Chondrocyte (in vitro differentiated cells): Measurements from ENCODE around the gene GPSM1. TPM values are rescaled to one million over a fixed set of nuclear protein-coding genes. Genes with fewer than 3 reads are reported as not detected.

ENCODE experiments used
- DNase-seq: peaks from one replicate; pipeline ENCODE4 v3.0.0; 2021; ENCODE audit warnings: mixed read lengths, low spot score
- H3K27ac Mint-ChIP-seq: one replicate; pipeline ENCODE4 v1.8.0; 2021; ENCODE audit warnings: mild to moderate bottlenecking, moderate library complexity, mixed read lengths; ENCODE audit not compliant: unreplicated experiment
- H3K27me3 Mint-ChIP-seq: 2 replicates; pipeline ENCODE4 v1.8.0; 2021; ENCODE audit warnings: low read depth, mixed read lengths
- H3K36me3 Mint-ChIP-seq: 2 replicates; pipeline ENCODE4 v1.8.0; 2021; ENCODE audit warnings: low read depth, mixed read lengths
- H3K4me1 Mint-ChIP-seq: 2 replicates; pipeline ENCODE4 v1.8.0; 2021; ENCODE audit warnings: low read depth, mild to moderate bottlenecking, mixed read lengths
- H3K4me3 Mint-ChIP-seq: one replicate; pipeline ENCODE4 v1.8.0; 2021; ENCODE audit warnings: mild to moderate bottlenecking, moderate library complexity, mixed read lengths; ENCODE audit not compliant: unreplicated experiment
- H3K9me3 Mint-ChIP-seq: 2 replicates; pipeline ENCODE4 v1.8.0; 2021; ENCODE audit warnings: low read depth, mixed read lengths
- CTCF ChIP-seq: fragments of 200-600 bp; sonication (generic); IDR thresholded peaks from 2 replicates; pipeline ENCODE4 v1.5.0; 2021; ENCODE audit warnings: antibody characterized with exemption, mild to moderate bottlenecking, moderate library complexity
- total RNA-seq: library from RNA; stranded (reverse); gene quantifications from 3 replicates; pipeline ENCODE4 v1.2.1, GENCODE V29; 2021

Gene GPSM1
- total RNA-seq, 1 donor from 2014 or later = 40.0 TPM

GRCh38 chr9:136389396-136389795 is 62.1 kb downstream of the GPSM1 start:
- H3K9me3 Mint-ChIP-seq = no peaks in the 10 kb centered on the region
- DNase-seq = no peak
- TF ChIP-seq CTCF = no peak
- no peak overlapping the region for H3K27ac Mint-ChIP-seq
- H3K36me3 Mint-ChIP-seq = peaks cover 29% of the 10 kb centered on the region
- no peak overlapping the region for H3K4me3 Mint-ChIP-seq
- no peaks in the 10 kb centered on the region for H3K27me3 Mint-ChIP-seq
- H3K4me1 Mint-ChIP-seq = no peaks in the 10 kb centered on the region

GRCh38 chr9:136391737-136392537 is 64.6 kb downstream of the GPSM1 start:
- no peak overlapping the region for H3K4me3 Mint-ChIP-seq
- DNase-seq = no peak
- no peaks in the 10 kb centered on the region for H3K27me3 Mint-ChIP-seq
- H3K36me3 Mint-ChIP-seq = peaks cover 27% of the 10 kb centered on the region
- no peak for TF ChIP-seq CTCF
- H3K4me1 Mint-ChIP-seq = no peaks in the 10 kb centered on the region
- H3K27ac Mint-ChIP-seq = no peak overlapping the region
- H3K9me3 Mint-ChIP-seq = no peaks in the 10 kb centered on the region

- peaks cover 22% of the 10 kb centered on the region for H3K36me3 Mint-ChIP-seq
- no peak overlapping the region for H3K4me3 Mint-ChIP-seq
- H3K4me1 Mint-ChIP-seq = no peaks in the 10 kb centered on the region
- DNase-seq = no peak
- no peaks in the 10 kb centered on the region for H3K27me3 Mint-ChIP-seq
- H3K27ac Mint-ChIP-seq = no peak overlapping the region
- TF ChIP-seq CTCF = no peak
- no peaks in the 10 kb centered on the region for H3K9me3 Mint-ChIP-seq
Observed at GRCh38 chr9:136392538-136393449, 65.5 kb downstream of the GPSM1 start.

- DNase-seq = no peak
- Mint-ChIP-seq H3K4me1 (peaks cover 5% of the 10 kb centered on the region), H3K27ac (no peak overlapping the region), H3K36me3 (peaks cover 19% of the 10 kb centered on the region), H3K4me3 (no peak overlapping the region), H3K27me3 (no peaks in the 10 kb centered on the region), H3K9me3 (no peaks in the 10 kb centered on the region)
- no peak for TF ChIP-seq CTCF
Observed at GRCh38 chr9:136393531-136393930, 66.2 kb downstream of the GPSM1 start.

- no peak for DNase-seq
- no peaks in the 10 kb centered on the region for H3K27me3 Mint-ChIP-seq
- no peak overlapping the region for H3K4me3 Mint-ChIP-seq
- peaks cover 13% of the 10 kb centered on the region for H3K4me1 Mint-ChIP-seq
- no peak for TF ChIP-seq CTCF
- no peak overlapping the region for H3K27ac Mint-ChIP-seq
- H3K9me3 Mint-ChIP-seq = no peaks in the 10 kb centered on the region
- H3K36me3 Mint-ChIP-seq = peaks cover 16% of the 10 kb centered on the region
Observed at GRCh38 chr9:136394312-136395019, 67.1 kb downstream of the GPSM1 start.
